HG03097 (cell line): ENCODE results near the gene EHD3.

Source experiments
- ATAC-seq: cut with Tn5 transposase; IDR thresholded peaks from one replicate; pipeline ENCODE4 v1.9.1; 2021; ENCODE audit not compliant: unreplicated experiment, low FRiP score

EHD3 gene

DNA sequence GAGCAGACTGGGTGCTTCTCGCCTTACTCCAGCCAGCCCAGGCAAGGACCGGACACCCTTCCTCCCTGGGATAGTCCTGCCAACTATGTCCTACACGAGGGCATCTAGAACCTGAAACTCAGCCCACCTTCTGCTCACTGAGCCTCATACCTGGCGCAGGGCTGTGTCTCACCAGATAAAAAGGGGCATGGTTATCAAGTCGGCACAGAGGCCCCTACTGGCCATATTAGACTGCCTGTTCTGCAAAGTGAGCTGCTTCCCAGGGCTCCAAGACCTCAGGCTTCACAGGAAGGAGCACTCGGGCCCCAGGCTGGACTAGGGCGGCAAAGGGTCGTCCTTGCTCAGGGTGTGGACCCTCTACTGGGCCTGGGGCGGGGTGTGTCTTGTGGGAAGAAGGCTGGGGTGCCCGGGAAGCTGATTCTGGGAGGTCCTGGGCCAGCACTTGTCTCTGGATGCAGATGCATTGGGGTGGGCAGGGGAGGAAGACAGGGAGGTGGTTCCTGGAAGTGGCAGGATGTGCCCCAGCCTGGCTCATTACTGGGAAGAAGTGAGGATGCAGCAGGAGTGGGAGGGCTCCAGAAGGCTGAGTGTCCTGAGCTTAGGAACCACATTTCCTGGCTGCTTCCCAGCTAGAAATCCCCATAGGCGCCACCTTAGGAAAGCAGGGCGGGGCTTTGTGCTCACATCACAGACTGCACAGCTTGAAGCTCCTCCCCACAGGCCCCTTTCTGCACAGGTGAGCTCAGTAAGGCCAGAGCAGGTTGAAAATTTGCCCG, 19.6 kb downstream of the EHD3 start:
- ATAC-seq: no peak

DNA sequence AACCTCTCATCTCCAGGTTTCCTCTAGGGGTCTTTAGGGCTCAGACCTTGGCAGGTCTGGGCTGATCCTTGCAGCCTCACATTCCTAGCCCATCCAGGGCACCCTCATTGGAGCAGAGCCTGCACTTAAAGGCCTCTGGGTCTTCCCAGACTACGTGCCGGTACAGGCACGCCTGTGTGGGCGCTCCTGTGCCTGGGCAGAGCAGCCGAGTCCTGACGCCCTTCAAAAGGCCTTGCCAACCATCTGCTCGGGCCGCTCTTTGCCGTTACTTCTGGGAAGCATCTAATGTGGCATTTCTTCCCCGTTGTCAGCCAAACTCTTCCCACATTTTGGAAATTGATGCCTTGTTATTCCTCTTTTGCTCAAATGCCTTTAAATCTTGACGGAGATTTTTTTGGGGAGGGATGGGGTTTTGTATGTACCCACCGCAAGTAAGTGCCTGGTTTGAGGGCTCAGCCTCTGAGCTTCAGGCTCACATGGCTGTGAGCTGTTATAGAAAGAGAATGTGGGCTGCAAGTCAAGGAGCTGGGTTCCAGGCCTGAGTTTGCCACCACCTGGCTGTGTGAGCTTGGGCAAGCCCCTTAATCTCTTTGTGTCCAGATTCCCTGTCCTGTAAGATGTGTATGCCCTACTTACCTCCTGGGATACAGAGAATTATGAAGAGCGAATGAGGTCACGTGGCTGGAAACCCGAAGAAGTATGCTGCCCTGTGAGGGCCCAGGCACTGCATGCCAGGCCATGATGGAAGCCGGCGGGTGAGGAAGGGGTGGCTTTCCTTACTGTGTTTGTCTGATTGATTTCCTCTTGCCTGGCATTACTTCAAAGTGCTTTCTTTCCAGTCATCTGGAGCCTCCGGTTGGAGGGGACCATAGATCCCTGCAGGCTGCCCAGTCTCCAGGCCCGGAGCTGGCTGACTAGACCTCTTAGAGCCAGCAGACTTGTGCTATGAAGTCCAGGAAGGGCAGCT, 20.6 kb downstream of the EHD3 start:
- ATAC-seq: no peak

DNA sequence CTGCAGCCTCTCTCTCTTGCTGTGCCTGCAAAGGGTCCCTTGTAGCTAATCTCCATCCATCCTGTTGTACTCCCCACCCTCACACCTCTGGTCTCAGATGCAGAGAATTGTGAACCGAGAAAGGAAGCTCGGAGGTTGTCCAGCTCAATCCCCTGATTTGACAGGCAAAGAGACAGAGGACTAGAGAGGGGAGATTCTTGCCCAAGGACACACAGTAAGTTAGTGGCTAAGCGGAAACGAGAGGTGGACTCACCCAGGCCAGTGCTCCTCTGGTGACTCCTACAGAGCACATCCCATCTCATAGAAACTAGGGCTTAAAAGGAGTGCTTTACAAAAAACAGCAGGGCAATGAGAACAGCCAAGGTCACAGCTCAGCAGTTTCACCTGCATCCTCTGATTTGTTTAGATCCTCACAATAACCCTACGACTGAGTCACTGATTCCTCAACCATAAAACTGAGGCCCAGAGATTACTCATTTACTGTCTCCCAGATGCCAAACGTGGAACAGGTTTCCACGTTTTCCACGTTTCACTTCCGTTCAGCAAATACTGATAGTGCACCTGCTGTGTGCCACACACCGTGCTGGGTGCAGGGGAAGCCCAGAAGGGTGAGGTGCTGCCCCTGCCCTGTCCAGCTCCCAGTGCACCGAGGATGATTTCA, 22.1 kb downstream of the EHD3 start:
- ATAC-seq: peak; percentile 60

GRCh38 chr2:31256611-31257382, 22.8 kb downstream of the EHD3 start:
- no peak for ATAC-seq

GRCh38 chr2:31258351-31258750, 24.4 kb downstream of the EHD3 start:
- ATAC-seq: no peak

DNA sequence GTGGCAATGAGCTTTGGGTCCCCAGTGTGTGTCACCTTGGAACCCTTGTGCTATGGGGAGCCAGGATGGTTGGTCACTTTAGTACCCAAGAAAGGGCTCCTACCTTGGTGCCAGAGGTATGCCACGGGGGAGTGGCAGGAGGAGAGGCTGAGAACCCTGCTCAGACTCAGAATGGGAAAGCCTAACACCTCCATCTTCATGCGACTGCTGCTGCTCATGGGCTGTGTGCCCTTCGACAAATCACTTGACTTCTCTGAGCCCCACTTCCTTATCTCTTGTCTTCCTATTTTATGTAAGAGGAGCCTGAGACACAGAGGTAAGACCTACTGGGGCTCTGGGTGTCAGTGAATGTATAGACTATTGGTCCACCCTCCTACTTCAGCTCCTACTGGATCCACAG, 25.1 kb downstream of the EHD3 start:
- ATAC-seq: no peak

DNA sequence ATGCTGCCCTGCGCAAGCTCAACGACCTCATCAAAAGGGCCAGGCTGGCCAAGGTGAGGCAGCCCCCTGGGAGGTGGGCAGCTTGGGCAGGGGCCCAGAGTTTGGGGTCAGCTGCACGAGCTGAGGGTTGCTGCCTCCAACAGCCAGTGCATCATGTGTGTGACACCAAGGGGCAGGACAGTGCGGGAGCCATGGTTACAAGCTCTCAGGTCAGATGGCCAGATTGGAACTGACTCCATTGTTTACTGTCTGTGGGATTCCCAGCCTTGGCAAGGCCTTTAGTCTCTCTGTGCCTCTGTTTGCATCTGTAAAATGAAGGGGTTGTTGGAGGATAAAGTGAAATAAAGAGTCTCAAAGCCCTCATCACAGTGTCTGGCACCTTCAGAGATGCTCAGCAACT, 26.9 kb downstream of the EHD3 start:
- ATAC-seq: no peak

DNA sequence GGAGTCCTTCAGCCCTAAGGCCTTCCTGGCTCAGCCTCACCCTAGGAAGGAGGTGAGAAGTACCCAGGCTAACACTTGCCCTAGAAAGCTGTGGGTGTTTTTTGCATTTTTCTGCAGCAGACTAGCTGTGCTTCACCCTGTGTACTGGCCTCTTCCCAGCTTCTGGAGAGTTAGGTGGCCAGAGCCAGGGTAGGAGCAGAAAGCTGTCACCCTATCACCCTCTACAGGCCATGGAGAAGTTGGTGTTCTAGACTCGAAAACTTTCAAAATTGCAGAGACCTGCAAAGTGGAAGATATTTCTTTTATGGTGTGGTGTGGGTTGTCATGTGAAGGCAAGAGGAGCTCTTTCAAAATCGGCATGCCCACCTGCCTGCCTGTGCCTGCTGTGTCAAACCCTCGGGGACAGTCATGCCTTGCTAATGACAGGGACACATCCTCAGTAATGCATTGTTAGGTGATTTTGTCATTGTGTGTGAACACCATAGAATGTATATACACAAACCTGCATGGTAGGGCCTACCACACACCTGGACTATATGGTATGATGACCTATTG, 29.8 kb downstream of the EHD3 start:
- ATAC-seq: no peak

GRCh38 chr2:31265234-31265633, 31.3 kb downstream of the EHD3 start:
- ATAC-seq: no peak

GRCh38 chr2:31266804-31267203, 32.9 kb downstream of the EHD3 start:
- ATAC-seq: no peak

- no peak for ATAC-seq
Observed at GRCh38 chr2:31267437-31268120, 33.6 kb downstream of the EHD3 start.

DNA sequence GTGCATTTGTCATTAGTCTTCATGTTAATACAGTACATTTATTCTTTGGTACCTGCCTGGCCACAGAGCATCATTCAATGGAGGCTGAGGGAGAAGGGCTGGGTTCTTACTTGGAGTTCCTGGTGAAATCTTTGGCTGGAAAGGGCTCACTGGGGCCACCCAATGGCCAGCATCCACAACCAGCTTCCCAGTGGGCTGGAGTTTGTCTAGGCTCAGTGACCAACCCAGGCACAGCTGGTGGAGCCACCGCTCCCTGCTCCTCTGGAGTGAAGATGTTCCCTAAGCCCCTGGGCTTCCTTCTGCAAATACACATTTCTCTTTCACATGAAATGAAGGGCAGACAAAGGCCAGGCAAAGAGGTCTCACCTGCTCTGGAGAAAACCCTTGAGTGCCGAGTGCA, 34.4 kb downstream of the EHD3 start:
- ATAC-seq: no peak

GRCh38 chr2:31269087-31269486, 35.1 kb downstream of the EHD3 start:
- ATAC-seq: no peak

- no peak for ATAC-seq
Observed at GRCh38 chr2:31270131-31270530, 36.2 kb downstream of the EHD3 start.

DNA sequence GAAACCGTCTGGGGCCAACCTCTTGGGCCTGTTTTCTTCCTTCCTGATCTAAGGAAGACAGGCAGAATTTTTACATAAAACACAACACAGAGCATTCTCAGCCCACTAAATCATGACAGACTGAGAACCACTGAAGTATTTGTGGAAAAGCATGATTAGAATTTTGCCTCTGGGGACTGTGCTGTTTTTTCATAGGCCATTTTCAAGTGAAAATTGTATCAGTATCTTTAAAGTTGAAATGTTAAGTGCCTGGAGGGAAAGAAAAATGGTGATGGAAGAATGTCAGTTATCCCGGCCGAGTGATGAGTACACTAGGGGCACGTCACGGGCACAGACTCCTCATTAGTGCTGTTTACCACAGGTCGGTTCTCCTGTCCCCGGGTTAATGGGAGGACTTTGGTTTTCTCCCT, 36.9 kb downstream of the EHD3 start:
- ATAC-seq: no peak

GRCh38 chr2:31271851-31272267, 37.9 kb downstream of the EHD3 start:
- no peak for ATAC-seq

DNA sequence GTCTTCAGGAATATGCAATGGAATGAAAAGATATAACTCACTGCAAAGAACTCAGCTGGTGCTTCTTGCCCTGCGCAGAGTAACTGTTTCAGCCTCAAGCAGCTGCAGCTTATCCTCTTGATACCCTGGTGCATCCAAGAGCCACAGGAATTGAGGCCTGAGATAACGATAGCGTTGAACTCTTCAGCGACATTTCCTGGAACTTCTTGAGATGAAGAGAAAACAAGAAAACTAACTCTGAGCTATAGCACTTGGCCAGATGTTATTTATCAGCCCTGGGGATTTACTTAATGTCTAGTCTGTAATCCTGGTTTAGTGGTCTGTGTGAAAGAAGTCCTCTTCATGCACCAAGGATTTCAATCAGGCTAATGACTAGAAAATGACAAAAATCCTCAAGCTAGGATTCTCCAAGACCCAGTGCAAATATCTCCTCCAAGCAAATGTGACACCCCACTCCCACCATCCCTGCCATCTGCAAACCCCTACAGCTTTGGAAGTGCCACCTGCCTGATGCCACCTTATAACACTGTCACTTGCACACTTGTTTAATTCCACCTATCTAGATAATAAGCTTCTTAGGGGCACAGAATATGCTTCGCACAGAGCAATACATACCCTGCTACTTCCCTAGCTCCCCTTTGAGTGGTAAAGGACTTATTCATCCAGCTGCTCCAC, 40.6 kb downstream of the EHD3 start:
- ATAC-seq: no peak

DNA sequence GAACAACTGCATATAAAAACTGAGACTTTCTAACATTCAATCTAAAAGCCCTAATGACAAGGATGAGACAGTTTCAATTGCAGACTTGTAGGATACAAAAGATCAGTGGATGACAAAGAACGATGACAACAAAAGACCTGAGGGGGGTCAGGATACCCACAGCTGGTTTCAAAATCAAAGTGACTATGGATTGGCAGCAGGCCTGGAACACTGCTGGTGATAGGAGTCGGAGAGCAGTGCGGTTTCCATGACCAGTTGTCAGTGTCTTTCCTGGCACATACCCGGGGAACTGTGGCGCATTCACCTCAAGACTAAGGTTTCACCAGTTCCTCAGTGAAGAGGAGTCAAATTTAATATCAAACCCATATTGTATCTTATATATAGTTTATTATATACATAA, 42.0 kb downstream of the EHD3 start:
- ATAC-seq: no peak

- ATAC-seq: no peak
Observed at GRCh38 chr2:31277621-31278020, 43.7 kb downstream of the EHD3 start.
